ENCODE results near the gene PSME1. TPM values are rescaled to one million over a fixed set of nuclear protein-coding genes. Genes with fewer than 3 reads are reported as not detected.

Gene PSME1
- 324 TPM for polyA plus RNA-seq
- long read RNA-seq, donor 1, transcript PSME1-201 (11 exons, 1,006 nt) = major isoform, 72 of 110 reads
- long read RNA-seq, donor 1, partial matches to known transcripts = 25 of 110 reads
- long read RNA-seq, donor 1, other reads (novel, unspliced or antisense) = 9 of 110 reads
- long read RNA-seq, donor 2, transcript PSME1-201 (11 exons, 1,006 nt) = major isoform, 195 of 288 reads
- long read RNA-seq, donor 2, partial matches to known transcripts = 76 of 288 reads
- long read RNA-seq, donor 2, other reads (novel, unspliced or antisense) = 10 of 288 reads
- long read RNA-seq, donor 3 = 0 reads
- long read RNA-seq, donor 4, transcript PSME1-201 (11 exons, 1,006 nt) = major isoform, 18 of 20 reads
- long read RNA-seq, donor 4, partial matches to known transcripts = 0 of 20 reads
- long read RNA-seq, donor 4, other reads (novel, unspliced or antisense) = 0 of 20 reads
- long read RNA-seq, donor 5, transcript PSME1-201 (11 exons, 1,006 nt) = major isoform, 63 of 77 reads
- long read RNA-seq, donor 5, partial matches to known transcripts = 13 of 77 reads
- long read RNA-seq, donor 5, other reads (novel, unspliced or antisense) = 0 of 77 reads
- long read RNA-seq, donor 6, transcript PSME1-201 (11 exons, 1,006 nt) = major isoform, 134 of 268 reads
- long read RNA-seq, donor 6, partial matches to known transcripts = 112 of 268 reads
- long read RNA-seq, donor 6, other reads (novel, unspliced or antisense) = 16 of 268 reads
- long read RNA-seq, donor 7, transcript PSME1-201 (11 exons, 1,006 nt) = major isoform, 42 of 65 reads
- long read RNA-seq, donor 7, partial matches to known transcripts = 21 of 65 reads
- long read RNA-seq, donor 7, other reads (novel, unspliced or antisense) = 0 of 65 reads
- long read RNA-seq, donor 8, transcript PSME1-210 (11 exons, 945 nt) = minor isoform, 7 of 427 reads
- long read RNA-seq, donor 8, transcript PSME1-201 (11 exons, 1,006 nt) = major isoform, 240 of 427 reads
- long read RNA-seq, donor 8, partial matches to known transcripts = 170 of 427 reads
- long read RNA-seq, donor 8, other reads (novel, unspliced or antisense) = 5 of 427 reads
- long read RNA-seq, donor 9, transcript PSME1-201 (11 exons, 1,006 nt) = major isoform, 122 of 268 reads
- long read RNA-seq, donor 9, partial matches to known transcripts = 131 of 268 reads
- long read RNA-seq, donor 9, other reads (novel, unspliced or antisense) = 6 of 268 reads
- long read RNA-seq, donor 10, transcript PSME1-201 (11 exons, 1,006 nt) = major isoform, 190 of 359 reads
- long read RNA-seq, donor 10, transcript PSME1-210 (11 exons, 945 nt) = minor isoform, 5 of 359 reads
- long read RNA-seq, donor 10, partial matches to known transcripts = 124 of 359 reads
- long read RNA-seq, donor 10, other reads (novel, unspliced or antisense) = 35 of 359 reads
- long read RNA-seq, donor 11, transcript PSME1-201 (11 exons, 1,006 nt) = major isoform, 129 of 207 reads
- long read RNA-seq, donor 11, partial matches to known transcripts = 63 of 207 reads
- long read RNA-seq, donor 11, other reads (novel, unspliced or antisense) = 9 of 207 reads

- Histone ChIP-seq H3K4me1 (ENCODE audit: control insufficient read depth, insufficient read depth, low read length) (peaks cover 33% of the 10 kb centered on the region), H3K36me3 (ENCODE audit: control insufficient read depth, insufficient read depth, low read length) (peaks cover 29% of the 10 kb centered on the region)
Observed at GRCh38 chr14:24135834-24136683, at the start of gene PSME1. Gene PSME1 (plus strand): TSS chr14:24136194. CDS start chr14:24136263, 69 bp downstream.

DNA sequence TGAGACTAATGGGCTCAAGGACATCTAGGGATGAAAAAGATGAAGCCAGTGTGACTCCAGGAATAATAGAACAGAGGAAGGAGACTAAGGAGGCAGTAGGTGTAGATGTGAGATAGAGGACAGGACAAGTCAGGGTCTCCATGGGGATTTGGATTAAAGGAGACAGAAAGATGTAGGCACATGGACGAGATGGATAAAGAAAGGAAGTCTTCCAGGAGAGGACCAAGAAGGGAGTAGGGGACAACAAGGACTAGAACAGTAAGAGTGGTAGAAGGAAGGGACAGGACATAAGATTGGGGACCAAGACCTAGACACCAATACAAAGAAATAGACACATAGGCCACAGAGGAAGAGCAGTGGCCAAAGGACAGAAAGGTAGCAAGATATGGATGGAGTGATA, 49.0 kb upstream of the PSME1 start:
- Histone ChIP-seq H3K4me3 (ENCODE audit: low read length) (no peak overlapping the region), H3K27me3 (ENCODE audit: control insufficient read depth, insufficient read depth, low read length) (no peaks in the 10 kb centered on the region), H3K9me3 (ENCODE audit: control insufficient read depth, low read depth, low read length) (no peaks in the 10 kb centered on the region), H3K27ac (ENCODE audit: low read length) (no peak overlapping the region), H3K36me3 (ENCODE audit: control insufficient read depth, insufficient read depth, low read length) (no peaks in the 10 kb centered on the region), H3K4me1 (ENCODE audit: control insufficient read depth, insufficient read depth, low read length) (peaks cover 17% of the 10 kb centered on the region)
- 83% methylated on average over 1 of the region's 1 CpG for WGBS (ENCODE audit: insufficient coverage, low lambda C conversion rate)
- no peak for DNase-seq

More at GRCh38 chr14:24135834-24136683, at the start of gene PSME1:
- no peaks in the 10 kb centered on the region for H3K27me3 ChIP-seq (ENCODE audit: control insufficient read depth, insufficient read depth, low read length)
- no peaks in the 10 kb centered on the region for H3K9me3 ChIP-seq (ENCODE audit: control insufficient read depth, low read depth, low read length)
- DNase-seq = peak; percentile 95 to 97
- H3K27ac ChIP-seq (ENCODE audit: low read length) = peak within 1 kb of the TSS; percentile 85
- peak within 1 kb of the TSS; percentile 83 for H3K4me3 ChIP-seq (ENCODE audit: low read length)
- no CpG with 5 or more reads among the region's 75 CpGs for WGBS (ENCODE audit: insufficient coverage, low lambda C conversion rate)

DNA sequence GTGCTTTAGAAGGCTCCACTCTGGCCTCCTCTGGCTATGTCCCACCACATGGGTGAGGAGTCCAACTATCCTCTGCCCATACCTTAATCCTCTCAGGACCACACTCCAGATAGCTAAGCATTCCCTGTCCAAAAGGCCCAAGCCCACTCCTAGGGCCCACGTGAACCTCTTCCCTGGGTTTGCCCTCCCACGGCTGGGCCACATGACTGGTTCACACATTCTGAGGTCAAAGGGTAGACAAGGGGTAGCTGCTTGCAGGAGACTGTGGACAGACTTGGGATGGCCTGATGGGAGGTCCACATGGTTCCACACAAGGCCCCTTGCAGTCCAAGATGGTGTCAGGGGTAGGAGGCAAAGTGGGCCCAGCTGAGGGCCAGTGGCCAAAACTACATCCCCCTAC, 47.9 kb upstream of the PSME1 start:
- Histone ChIP-seq H3K4me1 (ENCODE audit: control insufficient read depth, insufficient read depth, low read length) (peaks cover 24% of the 10 kb centered on the region), H3K4me3 (ENCODE audit: low read length) (no peak overlapping the region), H3K27me3 (ENCODE audit: control insufficient read depth, insufficient read depth, low read length) (no peaks in the 10 kb centered on the region), H3K27ac (ENCODE audit: low read length) (no peak overlapping the region), H3K36me3 (ENCODE audit: control insufficient read depth, insufficient read depth, low read length) (no peaks in the 10 kb centered on the region), H3K9me3 (ENCODE audit: control insufficient read depth, low read depth, low read length) (no peaks in the 10 kb centered on the region)
- no peak for DNase-seq
- no CpG with 5 or more reads among the region's 2 CpGs for WGBS (ENCODE audit: insufficient coverage, low lambda C conversion rate)

DNA sequence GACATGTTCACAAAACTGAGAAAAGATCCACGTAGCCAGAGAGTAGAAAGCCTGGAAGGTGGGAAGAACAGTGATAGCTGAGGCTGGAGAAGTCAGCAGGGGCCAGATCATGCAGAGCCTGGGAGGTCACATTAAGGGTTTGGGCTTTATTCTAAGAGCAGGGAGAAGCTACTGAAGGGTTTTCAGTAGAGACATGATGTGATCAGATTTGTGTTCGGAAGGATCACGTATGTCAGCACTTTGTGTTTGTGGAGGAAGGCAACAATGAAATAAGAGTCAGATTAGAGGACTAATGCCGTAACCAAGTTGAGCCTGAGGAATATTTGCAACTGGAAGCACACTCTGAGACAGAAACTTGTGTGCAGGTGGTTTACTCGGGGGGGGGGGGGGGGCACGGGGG, 46.1 kb upstream of the PSME1 start:
- H3K27me3 ChIP-seq (ENCODE audit: control insufficient read depth, insufficient read depth, low read length) = no peaks in the 10 kb centered on the region
- no peaks in the 10 kb centered on the region for H3K36me3 ChIP-seq (ENCODE audit: control insufficient read depth, insufficient read depth, low read length)
- WGBS (ENCODE audit: insufficient coverage, low lambda C conversion rate) = no CpG with 5 or more reads among the region's 6 CpGs
- peaks cover 31% of the 10 kb centered on the region for H3K4me1 ChIP-seq (ENCODE audit: control insufficient read depth, insufficient read depth, low read length)
- no peak for DNase-seq
- H3K9me3 ChIP-seq (ENCODE audit: control insufficient read depth, low read depth, low read length) = no peaks in the 10 kb centered on the region
- no peak overlapping the region for H3K4me3 ChIP-seq (ENCODE audit: low read length)
- no peak overlapping the region for H3K27ac ChIP-seq (ENCODE audit: low read length)

DNA sequence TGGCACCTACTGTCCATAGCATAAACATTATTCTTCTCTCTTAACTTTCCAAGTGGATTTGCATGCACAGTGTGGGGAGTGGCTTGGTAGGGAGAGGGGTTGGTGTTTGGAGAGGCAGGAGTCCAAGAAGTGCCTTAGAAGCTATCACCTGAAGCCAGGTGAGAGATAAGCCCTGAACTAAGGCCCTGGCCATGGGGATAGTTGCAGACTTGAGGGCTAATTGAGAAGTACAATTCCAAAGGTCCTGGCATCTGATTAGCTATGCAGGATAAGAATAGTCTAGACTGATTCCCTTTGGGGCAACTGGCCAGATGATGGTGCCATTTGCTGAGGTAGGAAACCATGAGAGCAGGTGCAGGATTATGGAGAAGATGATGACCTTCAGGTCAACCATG, 43.9 kb upstream of the PSME1 start:
- Histone ChIP-seq H3K36me3 (ENCODE audit: control insufficient read depth, insufficient read depth, low read length) (peaks cover 7% of the 10 kb centered on the region), H3K4me3 (ENCODE audit: low read length) (no peak overlapping the region), H3K27ac (ENCODE audit: low read length) (peak overlapping the region; percentile 96), H3K27me3 (ENCODE audit: control insufficient read depth, insufficient read depth, low read length) (no peaks in the 10 kb centered on the region), H3K9me3 (ENCODE audit: control insufficient read depth, low read depth, low read length) (no peaks in the 10 kb centered on the region), H3K4me1 (ENCODE audit: control insufficient read depth, insufficient read depth, low read length) (peaks cover 47% of the 10 kb centered on the region)
- peak; percentile 88 to 95 for DNase-seq

DNA sequence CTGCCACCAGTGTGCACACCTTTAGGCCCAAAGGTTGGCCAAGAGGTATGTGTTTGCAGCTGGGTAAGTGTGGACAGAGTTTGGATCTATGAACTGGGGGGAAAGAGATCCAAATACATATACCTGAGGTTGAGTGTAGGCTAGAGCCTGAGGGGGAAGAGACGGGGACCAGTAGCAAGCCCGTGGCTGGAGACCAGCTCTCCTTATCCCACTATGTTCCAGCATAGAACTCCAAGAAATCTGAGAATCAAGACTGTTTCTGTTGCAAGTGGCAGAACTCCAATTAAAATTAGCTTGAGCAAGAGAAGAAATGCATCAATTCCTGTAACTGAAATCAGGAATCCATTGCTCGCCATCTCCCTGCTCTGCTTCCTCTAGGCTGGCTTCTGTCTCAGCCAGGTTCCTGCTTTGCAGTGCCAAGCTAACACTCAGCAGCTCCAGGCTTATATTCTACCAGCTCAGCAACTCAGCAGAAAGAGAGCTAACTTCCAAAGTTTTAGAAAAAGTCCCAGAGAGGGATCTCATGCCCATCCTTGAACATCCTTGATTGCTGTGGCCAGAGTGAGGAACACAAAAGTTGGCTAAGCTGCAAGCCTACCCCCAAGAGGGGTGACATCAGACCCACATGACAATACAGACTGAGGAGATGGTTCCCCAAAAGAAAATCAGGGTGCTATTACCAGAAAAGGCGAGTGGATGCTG, 43.3 kb upstream of the PSME1 start:
- peak in 1 of 2 donors; percentile 37 for DNase-seq
- peak overlapping the region; percentile 96 for H3K27ac ChIP-seq (ENCODE audit: low read length)
- H3K36me3 ChIP-seq (ENCODE audit: control insufficient read depth, insufficient read depth, low read length) = peaks cover 7% of the 10 kb centered on the region
- H3K4me3 ChIP-seq (ENCODE audit: low read length) = no peak overlapping the region
- no peaks in the 10 kb centered on the region for H3K9me3 ChIP-seq (ENCODE audit: control insufficient read depth, low read depth, low read length)
- no peaks in the 10 kb centered on the region for H3K27me3 ChIP-seq (ENCODE audit: control insufficient read depth, insufficient read depth, low read length)
- peaks cover 47% of the 10 kb centered on the region for H3K4me1 ChIP-seq (ENCODE audit: control insufficient read depth, insufficient read depth, low read length)
- no CpG with 5 or more reads among the region's 4 CpGs for WGBS (ENCODE audit: insufficient coverage, low lambda C conversion rate)

DNA sequence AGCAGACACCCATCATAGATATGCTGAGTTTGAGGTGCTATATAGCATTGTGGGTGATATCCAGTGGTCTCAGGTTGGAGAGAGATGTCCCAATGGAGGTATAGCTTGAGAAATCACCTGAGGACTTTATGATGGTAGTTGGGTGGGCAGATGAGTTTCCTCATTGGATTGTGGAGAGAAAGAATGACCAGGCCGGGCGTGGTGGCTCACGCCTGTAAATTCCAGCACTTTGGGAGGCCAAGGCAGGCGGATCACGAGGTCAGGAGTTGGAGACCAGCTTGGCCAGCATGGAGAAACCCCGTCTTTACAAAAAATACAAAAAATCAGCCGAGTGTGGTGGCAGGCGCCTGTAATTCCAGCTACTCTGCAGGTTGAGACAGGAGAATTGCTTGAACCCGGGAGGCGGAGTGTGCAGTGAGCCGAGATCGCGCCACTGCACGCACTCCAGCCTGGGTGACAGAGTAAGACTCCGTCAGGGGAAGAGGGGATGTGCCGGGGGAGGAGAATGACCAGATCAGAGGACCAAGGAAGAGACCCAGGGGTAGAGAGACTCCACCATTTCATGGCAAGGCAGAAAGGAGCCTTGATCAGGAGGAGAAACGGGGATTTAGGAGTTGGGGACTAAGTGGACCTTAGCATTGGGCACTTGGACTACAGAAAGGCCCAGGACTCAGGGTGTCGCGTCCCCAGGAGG, 42.6 kb upstream of the PSME1 start:
- peak in 1 of 2 donors; percentile 33 for DNase-seq
- 90% methylated on average over 4 of the region's 19 CpGs for WGBS (ENCODE audit: insufficient coverage, low lambda C conversion rate)
- H3K4me3 ChIP-seq (ENCODE audit: low read length) = peak overlapping the region; percentile 81

DNA sequence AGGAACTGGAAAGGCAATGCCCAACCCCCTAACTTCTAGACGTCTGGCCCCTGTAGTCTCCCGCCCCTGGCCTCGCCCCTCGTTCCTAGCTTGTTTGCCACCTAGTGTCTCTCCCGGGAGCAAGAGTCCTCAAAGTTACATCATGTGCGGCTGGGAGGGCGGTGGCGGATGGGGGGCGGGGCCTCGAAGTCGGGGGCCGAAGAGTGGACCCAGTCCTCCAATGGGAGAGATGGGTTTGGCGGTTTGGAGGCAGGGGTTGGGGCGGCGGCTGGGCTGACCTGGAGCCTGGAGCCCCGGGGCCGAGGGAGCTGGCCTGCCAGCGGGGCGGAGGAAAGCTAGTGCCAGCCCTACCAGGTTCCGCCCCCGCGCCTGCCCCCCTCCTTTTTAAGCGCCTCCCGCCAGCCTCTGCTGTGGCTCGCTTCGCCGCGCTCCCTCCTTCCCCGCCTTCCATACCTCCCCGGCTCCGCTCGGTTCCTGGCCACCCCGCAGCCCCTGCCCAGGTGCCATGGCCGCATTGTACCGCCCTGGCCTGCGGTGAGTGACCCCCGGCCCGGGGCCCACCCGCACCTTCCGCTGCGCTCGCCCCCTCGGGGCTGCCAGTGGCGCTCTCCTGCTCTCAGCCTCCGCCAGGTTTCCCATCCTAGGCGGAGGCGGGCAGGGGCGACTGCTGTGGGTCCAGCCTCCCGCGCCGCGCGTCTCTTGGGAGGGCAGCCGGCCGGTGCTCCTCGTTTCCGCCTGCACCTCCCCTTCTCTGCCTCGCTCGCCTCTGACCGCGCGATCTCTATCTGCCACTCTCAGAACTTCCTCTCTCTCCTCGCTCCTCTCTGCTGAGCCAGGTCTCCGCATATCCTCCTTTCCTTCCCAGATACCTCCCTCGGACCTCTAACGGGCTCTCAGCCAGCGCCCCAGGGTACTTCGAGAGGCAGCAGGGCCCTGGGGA, 41.8 kb upstream of the PSME1 start, which contains the start of gene PCK2:
Gene PCK2 (plus strand): TSS at position 411 of the 940 bp plus-strand sequence. CDS start 95 bp downstream, at position 506.
- Histone ChIP-seq H3K9me3 (ENCODE audit: control insufficient read depth, low read depth, low read length) (no peaks in the 10 kb centered on the region), H3K4me3 (ENCODE audit: low read length) (peak within 1 kb of the TSS; percentile 81), H3K27ac (ENCODE audit: low read length) (peak within 1 kb of the TSS; percentile 96), H3K27me3 (ENCODE audit: control insufficient read depth, insufficient read depth, low read length) (no peaks in the 10 kb centered on the region), H3K36me3 (ENCODE audit: control insufficient read depth, insufficient read depth, low read length) (peaks cover 22% of the 10 kb centered on the region), H3K4me1 (ENCODE audit: control insufficient read depth, insufficient read depth, low read length) (peaks cover 47% of the 10 kb centered on the region)
- no CpG with 5 or more reads among the region's 68 CpGs for WGBS (ENCODE audit: insufficient coverage, low lambda C conversion rate)
- DNase-seq = peak; percentile 97 to 99

More for the DNA sequence above, 42.6 kb upstream of the PSME1 start:
- peaks cover 47% of the 10 kb centered on the region for H3K4me1 ChIP-seq (ENCODE audit: control insufficient read depth, insufficient read depth, low read length)
- no peaks in the 10 kb centered on the region for H3K27me3 ChIP-seq (ENCODE audit: control insufficient read depth, insufficient read depth, low read length)
- H3K27ac ChIP-seq (ENCODE audit: low read length) = peak overlapping the region; percentile 96
- no peaks in the 10 kb centered on the region for H3K9me3 ChIP-seq (ENCODE audit: control insufficient read depth, low read depth, low read length)
- H3K36me3 ChIP-seq (ENCODE audit: control insufficient read depth, insufficient read depth, low read length) = peaks cover 13% of the 10 kb centered on the region

Measured in large intestine (tissue), 12 donors.